HS-5 (cell line): ENCODE measurements around the gene EDEM1.
A peak's percentile ranks its signal among the peaks of the same experiment; 100 is the strongest.
"Not testable (repeated sequence)": the region's sequence is repeated elsewhere in the genome, so short reads cannot be mapped to it uniquely, and the experiment has no call there.

Source experiments
- DNase-seq: peaks from one replicate; pipeline ENCODE4 v3.0.0-alpha.2; 2012; ENCODE audit warnings: low read depth

EDEM1 gene

DNA sequence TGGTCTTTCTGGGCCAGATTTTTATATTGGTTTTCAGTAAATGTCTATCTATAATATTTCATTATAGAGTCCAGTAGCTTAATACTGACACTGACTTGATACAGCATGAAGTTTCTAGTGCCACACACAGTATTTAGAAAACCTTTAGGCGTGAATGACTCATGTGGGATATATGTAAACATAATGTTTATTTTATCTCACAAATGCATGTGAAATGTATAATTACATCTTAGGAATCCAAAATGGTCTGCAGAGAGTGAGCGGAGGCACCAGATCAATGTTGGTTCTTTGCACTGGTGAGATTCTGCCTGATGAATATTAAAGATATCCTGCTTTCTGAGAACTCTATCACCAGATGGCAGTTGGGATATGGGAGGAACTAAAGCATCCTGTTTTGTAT is 8.5 kb upstream of the EDEM1 start:
- DNase-seq, result not testable (repeated sequence)

GRCh38 chr3:5181469-5182141 is 5.9 kb upstream of the EDEM1 start:
- no peak for DNase-seq

GRCh38 chr3:5183714-5184113 is 3.8 kb upstream of the EDEM1 start:
- not testable (repeated sequence) for DNase-seq

DNA sequence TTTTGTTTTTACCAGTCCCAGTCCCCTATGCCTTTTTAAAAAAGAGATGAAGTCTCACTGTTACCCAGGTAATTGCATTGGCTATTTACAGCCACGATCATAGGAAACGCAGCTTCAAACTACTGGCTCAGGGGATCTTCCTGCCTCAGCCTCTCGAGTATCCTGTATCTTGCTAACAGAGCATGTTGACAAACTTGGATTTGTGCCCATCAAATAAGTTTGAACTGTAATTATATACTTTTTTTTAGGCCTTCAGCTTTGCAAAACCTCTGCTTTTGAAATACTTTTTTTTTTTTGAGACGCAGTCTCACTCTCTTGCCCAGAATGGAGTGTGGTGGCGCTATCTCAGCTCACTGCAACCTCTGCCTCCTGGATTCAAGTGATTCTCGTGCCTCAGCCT is 3.0 kb upstream of the EDEM1 start:
- DNase-seq, result no peak

GRCh38 chr3:5185093-5185673 is 2.3 kb upstream of the EDEM1 start:
- no peak for DNase-seq

DNA sequence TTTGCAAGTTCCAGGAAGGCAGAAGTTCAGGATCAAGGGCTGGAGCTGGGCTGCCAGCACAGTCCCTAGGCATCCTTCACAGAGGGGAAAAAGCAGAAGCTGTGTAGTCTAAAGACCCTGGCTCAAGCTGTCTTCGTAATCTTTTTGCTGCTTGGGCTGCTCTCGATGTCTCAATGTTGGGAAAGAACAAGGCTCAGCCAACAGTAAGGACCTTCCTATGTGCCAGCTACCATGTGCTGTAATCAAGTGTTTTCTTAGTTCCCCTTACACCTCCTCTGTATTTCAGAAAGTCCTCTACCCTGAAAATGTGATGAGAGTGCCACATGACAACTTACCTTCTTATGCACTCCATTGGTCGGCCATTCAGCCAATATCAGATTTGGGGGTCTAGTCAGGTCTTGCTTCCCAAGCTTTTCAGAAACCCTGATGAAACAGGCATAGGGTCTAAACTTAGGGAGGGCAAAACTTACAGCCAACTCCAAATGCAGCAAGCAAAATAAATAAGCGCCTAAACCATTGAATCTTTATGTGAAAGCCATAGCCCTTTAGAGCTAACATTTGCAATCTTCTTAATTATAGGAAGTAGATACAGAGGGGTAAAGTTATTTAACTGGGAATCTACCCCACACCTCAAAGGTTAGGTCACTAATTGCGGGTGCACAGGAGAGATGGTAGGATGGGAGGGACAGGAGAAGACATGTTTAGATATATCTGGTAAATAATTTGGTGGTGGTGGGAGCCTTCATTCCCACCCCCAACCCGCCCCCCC is 1.2 kb upstream of the EDEM1 start:
- DNase-seq, result no peak

DNA sequence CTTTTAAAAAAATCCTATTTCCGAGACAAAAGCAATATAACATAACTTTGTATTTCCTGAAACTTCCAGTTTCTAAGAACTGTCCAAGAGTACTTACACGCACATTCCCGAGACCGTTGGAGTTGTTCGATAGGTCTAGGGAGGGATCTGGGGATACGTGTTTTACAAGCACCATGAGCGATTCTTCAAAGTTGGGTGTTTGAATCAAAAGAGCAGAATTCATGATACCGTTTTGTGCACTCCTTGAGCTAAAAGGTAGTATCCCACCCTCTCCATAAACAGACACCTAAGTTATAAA is 700 bp upstream of the EDEM1 start:
- DNase-seq, result no peak

- no peak for DNase-seq
Measured at GRCh38 chr3:5187920-5188418, 462 bp downstream of the EDEM1 start.

- no peak for DNase-seq
Measured at GRCh38 chr3:5188419-5189221, 1.1 kb downstream of the EDEM1 start.

- no peak for DNase-seq
Measured at GRCh38 chr3:5190147-5190791, 2.8 kb downstream of the EDEM1 start.

DNA sequence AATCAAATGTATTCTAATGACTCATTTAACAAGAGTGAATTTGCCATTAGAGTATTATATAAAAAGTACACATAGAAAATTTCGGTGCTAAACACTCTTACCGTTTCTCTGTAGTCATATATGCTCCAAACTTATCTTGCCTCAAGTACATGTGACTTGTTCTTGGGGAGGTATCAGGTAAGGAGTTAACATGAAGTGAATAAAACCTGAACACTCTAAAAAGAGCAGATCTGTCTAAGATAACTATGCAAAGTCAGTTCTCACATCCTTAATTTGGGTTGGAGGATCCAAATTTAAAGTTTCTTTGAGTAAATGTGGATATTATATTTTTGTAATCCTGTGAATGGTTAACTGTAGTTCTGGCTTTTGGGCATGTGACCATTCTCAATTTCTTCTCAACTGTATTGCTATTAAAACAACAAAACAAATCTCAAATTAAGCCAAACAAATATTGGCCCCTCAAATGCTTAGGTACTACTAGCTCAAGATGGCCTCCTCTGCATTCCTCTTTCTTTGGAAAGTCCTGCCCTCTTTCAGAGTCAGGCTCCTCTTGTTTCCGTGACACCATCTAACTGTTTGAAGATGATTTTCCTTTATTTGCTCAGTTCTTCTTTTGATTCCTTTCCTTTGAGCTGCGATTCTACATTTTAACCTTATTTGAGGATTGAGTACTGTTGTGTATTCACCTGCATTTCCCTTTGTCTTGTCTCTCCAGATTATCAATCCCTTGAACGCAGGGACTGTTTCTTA is 4.2 kb downstream of the EDEM1 start:
- no peak for DNase-seq

DNA sequence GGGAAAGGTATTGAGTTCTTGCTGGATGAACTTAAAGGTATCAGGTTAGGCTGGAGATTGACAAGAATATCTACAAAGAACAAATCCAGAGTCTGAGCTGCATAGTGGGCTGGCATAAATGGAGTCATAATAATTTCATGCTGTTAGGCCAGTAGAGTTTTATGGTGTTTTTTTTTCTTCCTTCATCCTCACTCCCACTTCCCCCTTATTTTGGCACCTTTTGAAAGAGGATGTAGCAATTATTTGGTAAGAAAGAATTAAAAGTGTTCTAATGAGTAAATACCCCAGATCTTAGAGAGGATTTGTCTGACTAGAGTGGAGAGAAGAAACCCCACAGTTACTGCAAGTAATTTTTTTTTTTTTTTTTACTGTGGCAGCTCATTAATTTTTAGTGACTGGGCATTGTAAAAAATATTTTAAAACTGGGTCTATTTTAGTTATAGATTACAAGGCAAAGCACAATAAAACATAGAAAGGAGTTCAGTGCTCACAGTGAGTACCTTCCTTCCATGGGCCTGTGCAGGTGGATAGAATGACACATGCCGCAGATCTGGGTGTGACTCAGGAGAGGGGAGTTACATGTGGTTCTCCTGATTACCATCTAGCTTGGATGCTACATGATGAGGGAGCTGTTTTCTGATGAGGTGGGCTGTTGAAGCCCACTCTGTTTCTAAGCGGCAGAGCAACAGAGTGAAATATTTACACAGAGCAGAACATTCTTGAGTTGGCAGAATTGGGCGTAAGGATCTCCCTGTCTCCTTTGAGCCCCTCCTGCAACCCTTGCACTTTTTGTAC is 5.3 kb downstream of the EDEM1 start:
- no peak for DNase-seq

DNA sequence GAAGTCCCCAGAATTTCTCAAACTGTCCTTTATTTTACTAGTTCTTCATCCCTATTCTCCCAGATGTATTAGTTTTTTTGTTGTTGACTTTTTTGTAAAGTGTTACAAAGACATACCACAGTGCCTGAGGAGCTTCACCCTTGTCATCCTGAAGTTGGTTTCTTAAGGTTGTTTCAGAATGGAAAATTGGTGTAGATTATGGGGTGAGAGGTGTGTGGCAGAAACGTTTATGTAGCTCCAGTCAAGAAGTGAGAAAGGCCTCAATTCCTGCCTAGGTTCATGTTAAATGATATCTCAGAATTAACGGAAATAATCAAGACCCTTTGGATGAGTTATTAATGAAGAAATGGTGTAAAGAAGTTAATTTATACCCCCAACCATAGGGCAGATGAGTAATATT is 6.8 kb downstream of the EDEM1 start:
- no peak for DNase-seq

- DNase-seq, result peak; percentile 53
Measured at GRCh38 chr3:5194801-5195509, 7.4 kb downstream of the EDEM1 start.

- no peak for DNase-seq
Measured at GRCh38 chr3:5195605-5196004, 8.1 kb downstream of the EDEM1 start.

- DNase-seq, result peak; percentile 42
Measured at GRCh38 chr3:5197022-5197421, 9.5 kb downstream of the EDEM1 start.

GRCh38 chr3:5197470-5198312 is 10.2 kb downstream of the EDEM1 start:
- no peak for DNase-seq

DNA sequence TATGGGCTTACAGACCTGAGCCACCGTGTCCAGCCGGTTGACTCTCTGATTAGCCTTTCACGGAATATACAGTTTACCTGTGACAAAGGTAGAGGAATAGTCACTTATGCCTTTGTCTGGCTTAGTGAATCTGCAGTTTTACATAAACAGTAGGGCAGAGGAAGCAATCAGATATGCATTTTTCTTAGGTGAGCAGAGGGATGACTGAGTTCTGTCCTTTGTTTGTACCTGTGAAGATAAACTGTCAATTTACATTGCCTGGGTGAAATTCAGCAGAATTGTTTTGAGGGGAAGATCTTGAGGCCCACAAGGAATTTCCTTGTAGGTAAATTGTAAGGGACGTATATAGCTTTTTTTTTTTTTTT is 10.8 kb downstream of the EDEM1 start:
- no peak for DNase-seq
